HL-60 (cell line): ENCODE results near the gene DDX23.
A peak's percentile ranks its signal among the peaks of the same experiment; 100 is the strongest.

Experiments
- DNase-seq, 2 experiments: peaks; one replicate each; pipeline ENCODE4 v3.0.0-alpha.2; 2010 to 2020; ENCODE audit warnings: low read depth in 1 of 2, low spot score in 1 of 2
- H3K27ac ChIP-seq: fragments of 250-450 bp; sonication (Bioruptor Pico); replicated peaks from 2 replicates; pipeline ENCODE4 v1.5.1; 2020; ENCODE audit warnings: mild to moderate bottlenecking, moderate library complexity
- H3K27me3 ChIP-seq: fragments of 250-450 bp; sonication (Bioruptor Pico); 2 replicates; pipeline ENCODE4 v1.5.1; 2021; ENCODE audit warnings: mild to moderate bottlenecking, moderate library complexity; ENCODE audit not compliant: insufficient read depth, poor library complexity, severe bottlenecking
- H3K4me3 ChIP-seq: replicated peaks from 2 replicates; pipeline ENCODE4 v1.5.1; 2011; ENCODE audit warnings: mild to moderate bottlenecking, control low read depth, low read length; ENCODE audit not compliant: insufficient read depth
- GABPA ChIP-seq: IDR thresholded peaks from 2 replicates; pipeline ENCODE4 v1.6.1; 2012; ENCODE audit warnings: low read depth
- POLR2AphosphoS5 ChIP-seq: IDR thresholded peaks from 2 replicates; pipeline ENCODE4 v1.6.1; 2012; ENCODE audit warnings: low read depth
- SPI1 ChIP-seq: IDR thresholded peaks from 2 replicates; pipeline ENCODE4 v1.6.1; 2012; ENCODE audit warnings: low read depth, mild to moderate bottlenecking, borderline replicate concordance
- TF ChIP-seq, protein P1 (sequence below): IDR thresholded peaks from 2 replicates; pipeline ENCODE4 v1.6.1; 2012; ENCODE audit warnings: low read depth; ENCODE audit not compliant: insufficient replicate concordance
- TF ChIP-seq, protein P2 (sequence below): IDR thresholded peaks from one replicate; pipeline ENCODE4 v1.5.1; 2011; ENCODE audit warnings: low read length, control low read depth, inconsistent platforms; ENCODE audit not compliant: insufficient read depth

The DDX23 gene

DNA sequence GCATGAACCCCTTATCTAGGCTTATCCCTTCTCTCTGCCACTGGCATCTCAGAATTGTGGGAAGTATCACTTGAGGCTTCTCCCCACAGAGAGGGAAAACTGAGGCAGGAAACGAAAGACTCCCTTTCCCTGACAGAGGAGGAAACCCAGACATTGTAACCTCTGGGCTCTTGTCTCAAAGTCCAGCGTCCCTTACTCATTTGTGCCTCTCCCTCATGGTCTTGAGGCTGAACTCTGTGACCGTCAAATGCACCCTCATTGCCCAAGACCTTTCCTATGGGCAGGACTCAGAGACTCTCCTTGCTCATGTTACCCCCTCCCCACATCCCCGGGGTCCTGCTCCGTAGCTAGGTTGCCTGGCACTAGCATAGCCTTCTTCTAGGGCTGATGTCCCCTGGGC lies 29.8 kb downstream of the DDX23 start:
- no peak overlapping the region for H3K4me3 ChIP-seq
- no peak overlapping the region for H3K27ac ChIP-seq
- DNase-seq: no peak
- TF ChIP-seq, protein P1, sequence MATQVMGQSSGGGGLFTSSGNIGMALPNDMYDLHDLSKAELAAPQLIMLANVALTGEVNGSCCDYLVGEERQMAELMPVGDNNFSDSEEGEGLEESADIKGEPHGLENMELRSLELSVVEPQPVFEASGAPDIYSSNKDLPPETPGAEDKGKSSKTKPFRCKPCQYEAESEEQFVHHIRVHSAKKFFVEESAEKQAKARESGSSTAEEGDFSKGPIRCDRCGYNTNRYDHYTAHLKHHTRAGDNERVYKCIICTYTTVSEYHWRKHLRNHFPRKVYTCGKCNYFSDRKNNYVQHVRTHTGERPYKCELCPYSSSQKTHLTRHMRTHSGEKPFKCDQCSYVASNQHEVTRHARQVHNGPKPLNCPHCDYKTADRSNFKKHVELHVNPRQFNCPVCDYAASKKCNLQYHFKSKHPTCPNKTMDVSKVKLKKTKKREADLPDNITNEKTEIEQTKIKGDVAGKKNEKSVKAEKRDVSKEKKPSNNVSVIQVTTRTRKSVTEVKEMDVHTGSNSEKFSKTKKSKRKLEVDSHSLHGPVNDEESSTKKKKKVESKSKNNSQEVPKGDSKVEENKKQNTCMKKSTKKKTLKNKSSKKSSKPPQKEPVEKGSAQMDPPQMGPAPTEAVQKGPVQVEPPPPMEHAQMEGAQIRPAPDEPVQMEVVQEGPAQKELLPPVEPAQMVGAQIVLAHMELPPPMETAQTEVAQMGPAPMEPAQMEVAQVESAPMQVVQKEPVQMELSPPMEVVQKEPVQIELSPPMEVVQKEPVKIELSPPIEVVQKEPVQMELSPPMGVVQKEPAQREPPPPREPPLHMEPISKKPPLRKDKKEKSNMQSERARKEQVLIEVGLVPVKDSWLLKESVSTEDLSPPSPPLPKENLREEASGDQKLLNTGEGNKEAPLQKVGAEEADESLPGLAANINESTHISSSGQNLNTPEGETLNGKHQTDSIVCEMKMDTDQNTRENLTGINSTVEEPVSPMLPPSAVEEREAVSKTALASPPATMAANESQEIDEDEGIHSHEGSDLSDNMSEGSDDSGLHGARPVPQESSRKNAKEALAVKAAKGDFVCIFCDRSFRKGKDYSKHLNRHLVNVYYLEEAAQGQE: no peak
- TF ChIP-seq, protein P2, sequence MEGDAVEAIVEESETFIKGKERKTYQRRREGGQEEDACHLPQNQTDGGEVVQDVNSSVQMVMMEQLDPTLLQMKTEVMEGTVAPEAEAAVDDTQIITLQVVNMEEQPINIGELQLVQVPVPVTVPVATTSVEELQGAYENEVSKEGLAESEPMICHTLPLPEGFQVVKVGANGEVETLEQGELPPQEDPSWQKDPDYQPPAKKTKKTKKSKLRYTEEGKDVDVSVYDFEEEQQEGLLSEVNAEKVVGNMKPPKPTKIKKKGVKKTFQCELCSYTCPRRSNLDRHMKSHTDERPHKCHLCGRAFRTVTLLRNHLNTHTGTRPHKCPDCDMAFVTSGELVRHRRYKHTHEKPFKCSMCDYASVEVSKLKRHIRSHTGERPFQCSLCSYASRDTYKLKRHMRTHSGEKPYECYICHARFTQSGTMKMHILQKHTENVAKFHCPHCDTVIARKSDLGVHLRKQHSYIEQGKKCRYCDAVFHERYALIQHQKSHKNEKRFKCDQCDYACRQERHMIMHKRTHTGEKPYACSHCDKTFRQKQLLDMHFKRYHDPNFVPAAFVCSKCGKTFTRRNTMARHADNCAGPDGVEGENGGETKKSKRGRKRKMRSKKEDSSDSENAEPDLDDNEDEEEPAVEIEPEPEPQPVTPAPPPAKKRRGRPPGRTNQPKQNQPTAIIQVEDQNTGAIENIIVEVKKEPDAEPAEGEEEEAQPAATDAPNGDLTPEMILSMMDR: no peak
- TF ChIP-seq POLR2AphosphoS5 (no peak), GABPA (no peak), SPI1 (no peak)
- peaks cover 11% of the 10 kb centered on the region for H3K27me3 ChIP-seq

DNA sequence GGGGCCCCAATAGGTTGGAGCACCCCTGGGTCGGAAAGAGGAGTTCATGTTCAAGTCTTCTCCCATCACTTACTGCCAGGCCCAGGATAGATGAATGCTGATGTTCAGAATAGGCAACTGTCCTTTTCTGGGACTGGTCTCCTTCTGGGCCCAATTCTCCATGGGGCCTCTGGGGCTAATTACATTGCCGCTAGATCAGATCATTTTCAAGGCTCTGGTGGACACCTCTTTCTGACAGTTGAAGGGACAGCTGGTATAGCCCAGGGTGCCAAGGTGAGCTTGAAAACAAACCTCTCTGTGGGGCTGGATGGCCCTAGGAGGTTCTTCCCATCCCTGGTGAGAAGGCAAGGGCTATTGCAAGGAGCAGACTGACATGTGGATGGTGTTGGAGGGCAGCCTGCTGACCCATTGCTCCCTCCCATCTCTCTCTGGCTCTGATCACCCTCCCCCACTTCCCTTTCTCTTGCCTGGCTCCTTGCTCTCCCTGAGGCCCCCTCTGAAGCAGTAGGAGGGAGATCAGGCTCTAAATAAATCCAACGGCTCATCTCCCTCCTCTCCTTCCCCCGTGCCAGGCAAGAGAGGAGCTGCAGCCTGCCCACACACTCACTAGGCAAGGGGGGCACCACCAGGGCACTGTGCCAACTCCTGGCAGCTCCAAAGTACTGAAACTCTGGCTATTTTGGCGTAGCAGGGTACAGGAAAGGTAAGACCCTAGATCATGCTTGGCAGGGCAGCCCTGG lies 31.8 kb downstream of the DDX23 start:
- TF ChIP-seq GABPA: no peak
- TF ChIP-seq, protein P2: no peak
- TF ChIP-seq POLR2AphosphoS5: no peak
- TF ChIP-seq SPI1: no peak
- TF ChIP-seq, protein P1: no peak
- no peak for DNase-seq
- no peak overlapping the region for H3K27ac ChIP-seq
- no peak overlapping the region for H3K4me3 ChIP-seq
- peaks cover 12% of the 10 kb centered on the region for H3K27me3 ChIP-seq

DNA sequence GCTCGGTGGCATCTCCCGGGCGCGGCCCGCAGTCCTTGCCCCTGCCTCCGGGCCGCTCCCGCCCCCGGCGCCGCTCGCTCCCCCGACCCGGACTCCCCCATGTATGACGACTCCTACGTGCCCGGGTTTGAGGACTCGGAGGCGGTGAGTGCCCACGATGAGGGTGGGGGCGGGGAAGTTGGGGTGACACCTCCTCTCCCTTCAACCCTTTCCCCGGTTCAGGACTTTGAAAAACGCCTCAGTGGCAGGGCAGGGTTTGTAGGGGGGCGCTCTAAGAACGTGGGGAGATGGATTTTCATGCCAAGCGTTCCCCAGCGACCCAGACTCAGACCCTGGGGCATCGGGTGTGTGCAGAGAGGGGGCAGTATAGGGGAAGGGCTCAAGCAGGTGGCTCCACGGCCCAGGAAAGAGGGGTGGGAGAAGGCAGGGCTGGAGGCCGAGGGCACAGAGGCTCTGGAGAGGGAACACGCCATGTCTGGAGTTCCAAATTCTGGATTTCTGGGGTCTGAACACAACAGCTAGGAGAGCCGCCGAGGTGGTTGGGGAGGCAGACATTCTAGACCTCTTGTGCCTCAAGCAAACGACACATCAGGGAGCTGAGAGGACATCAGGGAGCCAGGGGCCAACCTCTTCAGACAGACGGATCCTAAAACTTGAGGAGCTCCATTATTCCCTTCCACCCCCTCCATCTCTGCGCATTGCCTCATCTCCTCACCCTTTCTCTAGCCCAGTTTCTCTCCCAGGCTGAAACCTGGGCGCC lies 33.0 kb downstream of the DDX23 start:
- H3K4me3 ChIP-seq: peak overlapping the region; percentile 59
- H3K27me3 ChIP-seq: peaks cover 12% of the 10 kb centered on the region
- peak in 1 of 2 experiments; percentile 44 for DNase-seq
- no peak overlapping the region for H3K27ac ChIP-seq
- no peak for TF ChIP-seq SPI1
- no peak for TF ChIP-seq POLR2AphosphoS5
- TF ChIP-seq, protein P1: no peak
- no peak for TF ChIP-seq GABPA
- TF ChIP-seq, protein P2: peak; percentile 15
